AG09309 (cell line): ENCODE measurements around the gene CLN3.
"Not testable (repeated sequence)": the region's sequence is repeated elsewhere in the genome, so short reads cannot be mapped to it uniquely, and the experiment has no call there.

Experiments
- DNase-seq: peaks from one replicate; pipeline ENCODE4 v3.0.0-alpha.2; 2010; ENCODE audit warnings: low read depth
- H3K4me3 ChIP-seq: 2 replicates; pipeline ENCODE4 v1.5.1; 2011; ENCODE audit warnings: mild to moderate bottlenecking, low read depth, low read length, moderate library complexity; ENCODE audit not compliant: control insufficient read depth
- TF ChIP-seq, protein P1 (sequence below): IDR thresholded peaks from 2 replicates; pipeline ENCODE4 v1.5.1; 2011; ENCODE audit warnings: mild to moderate bottlenecking, low read depth, low read length, inconsistent platforms; ENCODE audit not compliant: insufficient read depth, control insufficient read depth; ENCODE audit errors: missing control alignments

The CLN3 gene

GRCh38 chr16:28503470-28504259 is 11.8 kb upstream of the CLN3 start:
- TF ChIP-seq, protein P1, sequence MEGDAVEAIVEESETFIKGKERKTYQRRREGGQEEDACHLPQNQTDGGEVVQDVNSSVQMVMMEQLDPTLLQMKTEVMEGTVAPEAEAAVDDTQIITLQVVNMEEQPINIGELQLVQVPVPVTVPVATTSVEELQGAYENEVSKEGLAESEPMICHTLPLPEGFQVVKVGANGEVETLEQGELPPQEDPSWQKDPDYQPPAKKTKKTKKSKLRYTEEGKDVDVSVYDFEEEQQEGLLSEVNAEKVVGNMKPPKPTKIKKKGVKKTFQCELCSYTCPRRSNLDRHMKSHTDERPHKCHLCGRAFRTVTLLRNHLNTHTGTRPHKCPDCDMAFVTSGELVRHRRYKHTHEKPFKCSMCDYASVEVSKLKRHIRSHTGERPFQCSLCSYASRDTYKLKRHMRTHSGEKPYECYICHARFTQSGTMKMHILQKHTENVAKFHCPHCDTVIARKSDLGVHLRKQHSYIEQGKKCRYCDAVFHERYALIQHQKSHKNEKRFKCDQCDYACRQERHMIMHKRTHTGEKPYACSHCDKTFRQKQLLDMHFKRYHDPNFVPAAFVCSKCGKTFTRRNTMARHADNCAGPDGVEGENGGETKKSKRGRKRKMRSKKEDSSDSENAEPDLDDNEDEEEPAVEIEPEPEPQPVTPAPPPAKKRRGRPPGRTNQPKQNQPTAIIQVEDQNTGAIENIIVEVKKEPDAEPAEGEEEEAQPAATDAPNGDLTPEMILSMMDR = no peak
- no peak overlapping the region for H3K4me3 ChIP-seq
- DNase-seq = no peak

DNA sequence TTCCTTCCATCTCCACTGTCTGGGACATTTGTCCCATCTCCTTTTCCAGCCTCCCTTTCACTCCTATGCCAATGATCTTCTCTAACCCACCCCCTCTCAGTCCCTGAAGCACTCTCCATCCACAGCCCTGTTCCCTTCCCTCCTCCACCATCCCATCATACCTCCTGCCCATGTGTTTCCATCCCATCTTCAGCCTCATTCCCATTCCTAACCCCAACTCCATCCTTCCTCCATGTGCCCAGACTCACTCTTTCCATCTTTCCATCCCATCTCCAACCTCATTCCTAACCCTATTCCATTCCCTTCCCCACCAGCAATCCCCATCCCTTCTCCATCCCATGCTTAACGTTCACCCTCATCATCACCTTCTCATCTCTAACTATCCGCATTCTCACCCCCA is 10.4 kb upstream of the CLN3 start:
- no peak for DNase-seq
- TF ChIP-seq, protein P1 = no peak

DNA sequence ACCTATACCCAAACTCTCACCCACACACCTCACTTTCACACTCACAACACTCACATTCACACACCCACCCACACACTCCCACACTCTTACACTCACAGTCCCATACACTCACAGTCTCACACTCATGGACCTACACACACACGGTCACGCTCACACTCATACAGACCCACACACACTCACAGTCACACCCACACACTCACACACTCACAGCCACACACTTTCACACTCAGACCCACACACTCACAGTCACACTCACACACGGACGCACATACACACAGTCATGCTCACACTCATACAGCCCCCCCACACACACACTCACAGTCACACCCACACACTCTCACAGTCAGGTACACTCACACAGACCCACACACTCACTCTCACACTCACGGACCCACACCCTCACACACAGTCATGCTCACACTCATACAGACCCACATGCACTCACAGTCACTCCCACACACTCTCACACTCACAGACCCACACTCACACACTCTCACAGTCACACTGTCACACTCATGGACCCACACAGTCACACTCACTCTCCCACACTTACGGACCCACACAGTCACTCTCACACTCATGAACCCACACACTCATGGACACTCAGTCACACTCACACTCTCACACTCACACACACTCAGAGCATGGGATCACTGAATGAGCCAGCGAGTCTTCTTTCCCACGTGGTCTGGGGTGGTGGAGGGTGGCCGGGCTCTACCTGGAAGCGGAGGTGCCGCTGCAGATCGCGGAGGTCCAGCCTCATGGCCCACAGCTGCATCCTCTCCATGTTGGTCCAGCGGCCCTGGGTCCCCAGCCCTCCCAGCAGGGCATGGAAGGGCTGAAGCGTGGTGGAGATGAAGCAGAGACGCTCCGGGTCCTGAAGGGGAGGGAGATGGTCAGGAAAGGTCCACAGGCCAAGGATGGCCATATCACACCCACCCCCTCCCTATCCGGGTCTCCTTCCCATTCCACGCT is 9.7 kb upstream of the CLN3 start:
- H3K4me3 ChIP-seq = no peak overlapping the region
- DNase-seq = no peak
- TF ChIP-seq, protein P1 = no peak

More for the DNA sequence above, 10.4 kb upstream of the CLN3 start:
- no peak overlapping the region for H3K4me3 ChIP-seq

DNA sequence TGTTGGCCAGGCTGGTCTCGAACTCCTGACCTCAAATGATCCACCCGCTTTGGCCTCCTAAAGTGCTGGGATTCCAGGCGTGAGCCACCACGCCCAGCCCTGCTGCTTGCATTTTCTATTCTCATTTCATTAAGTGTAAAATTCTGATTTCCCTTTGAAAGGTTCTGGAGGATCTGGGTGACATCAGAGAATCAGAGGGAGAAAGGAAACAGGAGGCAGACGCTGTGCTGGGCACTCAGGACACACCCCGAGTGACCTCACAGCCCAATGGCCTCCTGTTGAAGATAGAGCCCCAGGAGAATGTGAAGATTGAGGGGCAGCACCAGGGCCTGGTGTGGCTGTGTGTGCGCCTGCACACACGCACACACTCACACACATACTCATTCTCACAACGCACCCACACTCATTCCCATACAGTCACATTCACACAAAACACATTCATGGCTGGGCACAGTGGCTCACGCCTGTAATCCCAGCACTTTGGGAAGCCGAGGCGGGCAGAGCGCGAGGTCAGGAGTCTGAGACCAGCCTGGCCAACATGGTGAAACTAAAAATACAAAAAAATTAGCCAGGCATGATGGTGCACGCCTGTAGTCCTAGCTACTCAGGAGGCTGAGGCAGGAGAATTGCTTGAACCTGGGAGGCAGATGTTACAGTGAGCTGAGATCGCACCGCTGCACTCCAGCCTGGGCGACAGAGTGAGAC is 8.8 kb upstream of the CLN3 start:
- H3K4me3 ChIP-seq = not testable (repeated sequence)

DNA sequence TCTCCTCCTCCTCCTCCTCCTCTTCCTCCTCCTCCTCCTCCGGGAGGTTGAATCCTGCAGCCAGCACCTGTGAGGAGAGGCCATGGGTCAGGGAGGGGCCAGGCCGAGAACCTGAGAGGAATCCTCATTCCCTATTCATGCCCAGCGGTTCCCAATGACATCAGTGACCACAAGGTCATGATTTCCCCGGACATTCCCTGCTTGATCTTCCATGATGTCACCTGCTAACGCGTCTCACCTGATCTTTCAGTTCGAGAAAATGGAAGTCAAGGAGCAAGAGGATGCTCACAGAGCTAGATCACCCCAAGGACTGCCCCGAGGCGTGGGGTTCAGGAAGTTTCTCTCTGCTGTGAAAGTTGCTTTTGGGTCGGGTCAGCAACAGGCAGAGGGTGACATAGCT is 8.0 kb upstream of the CLN3 start:
- TF ChIP-seq, protein P1 = no peak
- no peak for DNase-seq
- no peak overlapping the region for H3K4me3 ChIP-seq

More for the DNA sequence above, 8.8 kb upstream of the CLN3 start:
- DNase-seq = not testable (repeated sequence)

- no peak overlapping the region for H3K4me3 ChIP-seq
- no peak for DNase-seq
- TF ChIP-seq, protein P1 = no peak
Observed at GRCh38 chr16:28498666-28499381, 7.0 kb upstream of the CLN3 start.
